Prostate gland (tissue), 2 donors: ENCODE data around the gene PCDH9. TPM values are rescaled to one million over a fixed set of nuclear protein-coding genes. Genes with fewer than 3 reads are reported as not detected.

ENCODE experiments used
- DNase-seq: peaks from one replicate; pipeline ENCODE4 v3.0.0-alpha.2; 2019; ENCODE audit warnings: low spot score
- H3K27ac ChIP-seq, 2 donors: fragments of 200-600 bp; sonication (generic); 2 replicates each; pipeline ENCODE4 v1.5.1; 2017 to 2019
- H3K27me3 ChIP-seq: fragments of 200-600 bp; sonication (generic); replicated peaks from 2 replicates; pipeline ENCODE4 v1.5.1; 2019; ENCODE audit not compliant: insufficient read depth
- H3K36me3 ChIP-seq, 2 donors: fragments of 200-600 bp; sonication (generic); 1 replicate in 1 of 2; 2 replicates in 1 of 2; pipeline versions ENCODE4 v1.5.1 to v1.8.1; 2017 to 2019
- H3K4me1 ChIP-seq: fragments of 200-600 bp; sonication (generic); replicated peaks from 2 replicates; pipeline ENCODE4 v1.5.1; 2019
- H3K4me3 ChIP-seq, 2 donors: fragments of 200-600 bp; sonication (generic); 2 replicates each; pipeline ENCODE4 v1.5.1; 2017 to 2019
- H3K9me3 ChIP-seq: fragments of 200-600 bp; sonication (generic); 2 replicates; pipeline ENCODE4 v1.5.1; 2017
- CTCF ChIP-seq, 4 experiments: fragments of 200-600 bp in 2 of 4; fragments of 450-650 bp in 2 of 4; sonication (generic) in 2 of 4; IDR thresholded peaks; 1 replicate in 3 of 4; 2 replicates in 1 of 4; pipeline ENCODE4 v1.5.1; 2016 to 2019; ENCODE audit warnings: antibody characterized with exemption in 4 of 4, mild to moderate bottlenecking in 2 of 4, moderate library complexity in 2 of 4
- POLR2A ChIP-seq: fragments of 450-650 bp; IDR thresholded peaks from one replicate; pipeline ENCODE4 v1.6.1; 2016; ENCODE audit warnings: antibody characterized with exemption, mild to moderate bottlenecking
- POLR2AphosphoS5 ChIP-seq: sonication (generic); formaldehyde crosslinking; IDR thresholded peaks from one replicate; pipeline ENCODE4 v1.6.1; 2017; ENCODE audit warnings: antibody characterized with exemption
- WGBS: methylation state at CpG from one replicate; pipeline ENCODE4 v1.1.5; 2018; 5-methylcytosine and 5-hydroxymethylcytosine counted together
- intact Hi-C: fragments of 100-400 bp; cut with DNase I; formaldehyde crosslinking; loops from one replicate; pipeline ENCODE4 v1.14.2; 2022
- total RNA-seq, 2 donors: library from RNA; depleted of rRNA; stranded (reverse); fragments of >200 nt; gene quantifications; one replicate each; pipeline ENCODE4 v1.1.0, GENCODE V29; 2016

PCDH9 gene
- total RNA-seq, 2 donors from 2014 or later: 1.8 to 5.5 TPM

DNA sequence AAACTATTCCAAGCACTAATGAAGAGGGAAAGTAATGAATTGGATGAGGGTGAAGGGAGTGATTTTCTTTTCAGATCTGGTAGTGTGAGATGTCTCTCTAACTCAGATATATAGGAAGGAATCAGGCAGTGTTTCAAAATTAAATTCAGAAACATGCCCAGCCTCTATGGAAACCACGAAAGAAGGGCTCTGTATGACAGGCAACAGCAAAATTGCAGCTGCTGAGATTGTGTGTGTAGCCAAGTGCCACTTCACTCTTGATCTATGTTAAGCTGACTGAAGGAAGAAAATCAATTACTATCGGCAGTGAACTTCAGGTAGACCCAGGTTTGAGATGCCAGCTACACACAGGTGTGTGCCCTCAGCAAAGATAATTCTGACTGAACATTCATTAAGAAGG lies 387.4 kb downstream of the PCDH9 start:
- no peak for TF ChIP-seq POLR2A
- TF ChIP-seq CTCF (IDR thresholded peaks at IDR 0.05): no peak
- no peak for TF ChIP-seq POLR2AphosphoS5
- no peaks in the 10 kb centered on the region for H3K4me1 ChIP-seq
- intact Hi-C loops: no loop called here
- no peak for DNase-seq
- H3K9me3 ChIP-seq: no peaks in the 10 kb centered on the region
- 77% methylated on average over 2 of the region's 2 CpGs for WGBS
- no peaks in the 10 kb centered on the region for H3K27me3 ChIP-seq
- no peak overlapping the region for H3K27ac ChIP-seq
- H3K4me3 ChIP-seq: no peak overlapping the region
- H3K36me3 ChIP-seq: no peaks in the 10 kb centered on the region

GRCh38 chr13:66840621-66841020 lies 389.5 kb downstream of the PCDH9 start:
- Histone ChIP-seq H3K4me3 (no peak overlapping the region), H3K27ac (no peak overlapping the region), H3K36me3 (no peaks in the 10 kb centered on the region), H3K27me3 (no peaks in the 10 kb centered on the region), H3K9me3 (no peaks in the 10 kb centered on the region), H3K4me1 (no peaks in the 10 kb centered on the region)
- TF ChIP-seq CTCF (IDR thresholded peaks at IDR 0.05): no peak
- DNase-seq: no peak
- 95% methylated on average over 3 of the region's 3 CpGs for WGBS
- intact Hi-C loops: no loop called here

GRCh38 chr13:66837246-66837645 lies 392.9 kb downstream of the PCDH9 start:
- Histone ChIP-seq H3K27ac (no peak overlapping the region), H3K9me3 (no peaks in the 10 kb centered on the region), H3K4me3 (no peak overlapping the region), H3K27me3 (no peaks in the 10 kb centered on the region), H3K4me1 (no peaks in the 10 kb centered on the region), H3K36me3 (no peaks in the 10 kb centered on the region)
- intact Hi-C loops: no loop called here
- TF ChIP-seq POLR2A (no peak), POLR2AphosphoS5 (no peak)
- 73% methylated on average over 10 of the region's 10 CpGs for WGBS
- DNase-seq: no peak

GRCh38 chr13:66835040-66835628 lies 395.0 kb downstream of the PCDH9 start:
- intact Hi-C loops: no loop called here
- Histone ChIP-seq H3K9me3 (no peaks in the 10 kb centered on the region), H3K27ac (no peak overlapping the region), H3K4me3 (no peak overlapping the region), H3K4me1 (no peaks in the 10 kb centered on the region), H3K36me3 (no peaks in the 10 kb centered on the region), H3K27me3 (no peaks in the 10 kb centered on the region)
- WGBS: 44% methylated on average over 9 of the region's 9 CpGs
- DNase-seq: no peak
- TF ChIP-seq CTCF (IDR thresholded peaks at IDR 0.05): peak in 1 of 4 experiments; percentile 7
- no peak for TF ChIP-seq POLR2A

- Histone ChIP-seq H3K27me3 (no peaks in the 10 kb centered on the region), H3K9me3 (no peaks in the 10 kb centered on the region), H3K36me3 (no peaks in the 10 kb centered on the region), H3K27ac (no peak overlapping the region), H3K4me1 (no peaks in the 10 kb centered on the region), H3K4me3 (no peak overlapping the region)
- WGBS: 22% methylated on average over 2 of the region's 2 CpGs
- TF ChIP-seq POLR2AphosphoS5: no peak
- no peak for TF ChIP-seq CTCF (IDR thresholded peaks at IDR 0.05)
- TF ChIP-seq POLR2A: no peak
- DNase-seq: no peak
- intact Hi-C loops: no loop called here
Measured at GRCh38 chr13:66830940-66831716, 399.0 kb downstream of the PCDH9 start.
